HG03520 (cell line): Measurements from ENCODE around the gene LPP.

Source experiments
- ATAC-seq: cut with Tn5 transposase; IDR thresholded peaks from one replicate; pipeline ENCODE4 v1.9.1; 2021; ENCODE audit warnings: mild to moderate bottlenecking, moderate library complexity; ENCODE audit not compliant: unreplicated experiment

LPP gene

DNA sequence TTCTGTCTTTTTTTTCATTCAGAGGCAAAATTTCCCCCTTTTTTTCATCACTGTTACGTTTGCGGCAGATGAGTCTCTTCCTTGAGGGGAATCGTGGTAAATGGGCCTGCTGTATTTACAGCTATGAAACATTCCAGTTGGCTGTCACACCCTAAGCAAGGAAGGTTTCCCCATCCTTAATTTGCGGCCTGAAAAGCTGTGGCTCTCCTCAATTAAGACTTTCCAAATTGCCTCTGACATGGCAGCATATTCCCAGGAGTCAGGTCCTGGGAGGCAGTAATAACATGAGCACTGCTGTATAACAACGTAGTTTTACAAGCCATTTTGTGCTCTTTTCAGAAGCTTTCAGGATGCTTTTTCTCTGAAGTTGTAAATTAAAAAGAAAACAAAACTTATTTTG lies 420.9 kb downstream of the LPP start:
- ATAC-seq, result no peak

DNA sequence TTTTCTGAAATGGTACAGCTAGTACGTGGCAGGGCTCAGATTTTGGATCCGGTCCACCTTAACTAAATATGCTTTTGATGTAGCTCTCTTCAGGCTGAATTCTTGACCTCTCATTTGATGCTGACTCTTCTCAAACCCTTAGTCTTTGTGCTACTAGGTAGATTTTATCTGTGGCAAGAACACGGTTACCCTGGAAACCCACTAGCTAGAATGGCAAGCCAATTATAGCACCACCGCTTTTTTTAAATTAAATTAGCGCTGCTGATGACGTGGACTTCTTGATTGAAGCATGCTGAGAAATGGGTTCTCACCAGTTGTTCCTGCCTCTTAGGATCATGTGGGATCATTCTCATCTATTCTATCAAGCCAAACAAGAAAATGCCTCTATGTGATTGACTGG lies 421.5 kb downstream of the LPP start:
- no peak for ATAC-seq

DNA sequence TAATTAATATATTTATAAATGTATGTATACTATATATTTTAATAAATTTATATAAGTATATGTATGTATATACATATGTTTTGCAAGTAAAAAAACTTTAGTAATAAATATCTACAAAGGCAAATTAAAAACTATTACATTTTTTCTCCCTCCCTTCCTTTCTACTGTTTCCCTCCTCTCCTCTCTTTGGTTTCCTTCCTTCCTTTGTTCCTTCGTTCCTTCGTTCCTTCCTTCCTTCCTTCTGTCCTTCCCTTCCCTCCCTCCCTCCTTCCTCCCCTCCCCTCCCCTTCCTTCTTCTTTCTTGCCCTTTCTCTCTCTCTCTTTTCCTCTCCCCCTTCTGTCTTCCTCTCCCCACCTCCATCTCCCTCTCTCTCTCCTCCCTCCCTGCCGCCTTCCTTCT lies 423.6 kb downstream of the LPP start:
- no peak for ATAC-seq

DNA sequence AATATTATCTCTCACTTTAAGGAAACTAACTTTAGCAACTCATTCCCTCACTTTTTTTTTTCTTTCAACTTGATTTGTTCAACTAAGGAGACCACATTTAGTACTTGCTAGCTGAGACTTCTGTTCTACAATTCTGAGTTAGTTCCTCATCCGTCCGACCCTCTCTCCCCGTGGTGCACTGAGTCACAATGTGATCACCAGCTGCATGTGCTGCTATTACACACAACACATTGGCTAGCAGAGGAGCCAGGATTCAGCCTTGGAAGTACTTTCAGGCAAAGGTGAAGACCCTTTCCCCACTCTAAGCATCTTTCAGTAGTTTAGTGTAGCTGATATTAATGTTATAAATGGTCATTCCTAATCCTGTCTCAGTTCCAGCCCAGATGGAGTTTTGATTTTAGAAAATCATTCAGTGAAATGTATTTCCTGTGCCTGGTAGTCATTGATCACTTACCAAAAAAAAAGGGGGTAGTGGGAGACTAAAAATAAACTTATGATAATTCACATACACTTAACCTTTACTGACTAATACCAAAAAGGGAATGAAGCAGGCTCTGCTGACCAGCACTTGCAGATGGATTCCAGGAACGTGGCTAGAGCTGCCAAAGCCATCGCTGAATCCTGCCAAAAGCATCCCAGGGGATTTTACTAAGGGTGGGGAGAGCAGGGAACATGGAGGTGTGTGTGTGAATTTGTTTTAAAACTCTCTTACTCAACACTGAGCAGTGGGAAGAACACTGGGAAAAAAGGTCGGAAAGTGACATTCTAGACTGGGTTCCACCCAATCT lies 424.8 kb downstream of the LPP start:
- no peak for ATAC-seq

DNA sequence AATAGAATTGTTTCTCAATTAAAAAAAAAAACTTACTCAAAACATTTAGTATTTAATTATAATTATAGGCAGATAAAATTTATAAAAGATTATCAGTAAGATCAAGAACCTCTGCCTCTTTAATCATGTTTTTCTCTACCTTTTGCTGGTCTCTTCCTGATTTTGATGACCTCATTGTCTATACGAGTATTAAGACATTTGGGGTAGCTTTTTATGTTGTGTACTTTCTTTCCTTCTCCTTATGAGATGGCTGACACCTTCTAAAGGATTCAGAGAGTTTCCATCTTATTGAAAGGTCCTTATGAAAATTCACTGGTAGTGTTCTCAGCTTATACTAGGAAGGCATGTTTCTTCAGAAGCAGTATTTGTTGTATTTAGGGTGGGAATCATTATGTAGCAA lies 426.3 kb downstream of the LPP start:
- no peak for ATAC-seq

DNA sequence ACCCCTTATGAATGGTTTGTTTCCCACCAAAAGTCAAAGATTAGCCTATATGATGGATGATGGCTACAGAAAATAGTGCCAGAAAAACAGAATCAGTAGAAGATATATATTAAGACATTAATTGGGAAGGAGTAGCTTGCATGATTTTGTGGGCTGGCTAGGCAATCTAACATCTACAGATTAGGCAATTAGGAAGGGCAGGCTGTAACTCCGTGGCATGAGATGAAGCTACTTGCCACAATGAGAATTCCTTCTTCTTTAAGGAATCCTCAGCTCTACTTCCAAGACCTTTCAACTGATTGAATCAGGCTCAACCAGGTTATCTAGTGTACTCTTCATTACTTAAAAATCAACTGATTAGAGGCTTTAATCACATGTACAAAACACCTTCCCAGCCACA lies 426.7 kb downstream of the LPP start:
- ATAC-seq, result no peak

DNA sequence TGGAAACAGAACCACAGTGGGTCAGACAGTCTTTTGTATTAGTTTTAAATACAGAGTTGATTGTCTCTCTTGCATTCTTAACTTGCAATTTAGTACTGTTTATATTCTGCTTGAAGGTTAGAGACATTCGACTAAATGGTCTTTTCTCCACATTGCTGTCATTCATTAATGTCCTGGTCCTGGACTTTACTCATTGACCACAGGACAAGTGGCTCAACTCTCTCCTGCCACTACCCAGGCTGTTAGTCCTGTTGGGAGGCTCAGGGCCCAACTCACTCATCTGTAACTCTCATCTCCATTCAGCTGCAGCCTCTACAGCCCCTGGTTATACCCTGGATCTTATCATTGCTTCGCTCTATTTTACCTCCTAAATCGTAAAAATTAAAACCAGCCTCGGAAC lies 427.4 kb downstream of the LPP start:
- ATAC-seq, result no peak

DNA sequence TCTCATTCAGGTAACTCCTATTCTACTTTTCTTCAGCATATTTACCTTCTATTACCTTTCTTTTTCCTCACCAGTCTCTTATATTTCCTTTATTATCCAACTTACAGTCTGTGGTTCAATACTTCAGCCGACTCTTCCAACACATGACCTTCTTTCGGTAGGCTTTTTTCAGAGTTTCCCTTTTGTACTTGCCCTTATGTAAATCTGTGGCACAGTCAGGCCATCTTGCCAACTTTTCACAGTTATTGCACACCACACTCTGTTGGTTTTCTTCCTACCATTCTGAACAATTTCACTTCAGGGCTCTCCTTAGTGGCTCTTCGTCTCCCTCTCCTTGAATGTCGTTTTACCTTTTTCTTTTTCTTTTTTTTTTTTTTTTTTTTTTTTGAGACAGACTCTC lies 427.8 kb downstream of the LPP start:
- no peak for ATAC-seq

DNA sequence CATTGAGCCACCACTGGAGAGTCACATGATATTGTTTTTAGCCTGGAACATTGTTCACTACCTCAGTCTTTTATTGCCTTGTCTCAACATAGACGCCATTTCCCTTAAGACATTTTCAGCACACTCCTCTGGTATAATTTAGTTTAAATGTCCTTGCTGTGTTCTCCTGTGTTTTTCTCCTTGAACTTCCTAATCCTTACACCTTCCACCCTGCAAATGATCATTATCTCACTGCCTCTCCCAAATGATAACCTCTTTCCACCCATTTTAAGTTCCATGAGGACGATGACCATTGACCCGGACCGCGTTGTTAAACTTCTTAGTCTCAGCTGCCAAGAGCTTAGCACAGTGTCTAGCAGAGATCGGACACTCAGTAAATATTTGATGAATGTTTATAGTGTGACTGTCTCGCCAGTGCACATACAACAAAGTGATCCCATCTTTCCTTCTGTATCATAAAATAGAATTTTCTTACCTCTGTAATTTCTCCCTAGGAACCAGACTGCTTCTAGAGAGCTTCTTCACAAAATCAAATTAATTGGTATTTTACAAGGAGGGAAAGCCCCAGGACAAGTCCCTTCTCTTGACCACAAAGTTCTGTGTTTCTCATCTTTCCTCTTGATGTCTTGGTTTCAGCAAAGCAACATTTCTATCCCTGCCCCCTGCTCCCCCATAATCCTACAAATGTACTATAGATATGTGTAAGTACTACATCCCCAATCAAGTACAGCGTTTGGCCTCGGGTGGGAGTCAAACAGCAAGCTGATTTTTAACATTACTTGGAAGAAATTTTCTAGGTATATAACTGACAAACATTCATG lies 429.6 kb downstream of the LPP start:
- ATAC-seq, result no peak

DNA sequence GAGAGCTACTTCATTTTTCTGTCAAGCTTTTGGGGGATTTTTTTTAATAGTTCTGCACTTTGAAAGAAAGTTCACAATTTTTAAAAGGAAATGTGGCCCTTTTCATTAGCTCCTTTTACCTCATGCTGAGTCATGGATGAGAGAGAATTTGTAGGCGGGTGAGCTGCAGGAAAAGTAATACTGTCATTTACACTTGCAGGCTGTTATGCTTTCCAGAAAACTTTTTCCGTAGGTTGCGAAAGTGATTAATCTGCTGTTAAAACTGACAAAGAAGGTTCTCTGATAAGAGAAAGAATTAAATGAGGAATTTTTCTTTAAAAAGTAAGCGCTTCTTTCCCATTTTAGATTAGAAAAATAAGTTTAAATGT lies 430.2 kb downstream of the LPP start:
- ATAC-seq, result no peak

DNA sequence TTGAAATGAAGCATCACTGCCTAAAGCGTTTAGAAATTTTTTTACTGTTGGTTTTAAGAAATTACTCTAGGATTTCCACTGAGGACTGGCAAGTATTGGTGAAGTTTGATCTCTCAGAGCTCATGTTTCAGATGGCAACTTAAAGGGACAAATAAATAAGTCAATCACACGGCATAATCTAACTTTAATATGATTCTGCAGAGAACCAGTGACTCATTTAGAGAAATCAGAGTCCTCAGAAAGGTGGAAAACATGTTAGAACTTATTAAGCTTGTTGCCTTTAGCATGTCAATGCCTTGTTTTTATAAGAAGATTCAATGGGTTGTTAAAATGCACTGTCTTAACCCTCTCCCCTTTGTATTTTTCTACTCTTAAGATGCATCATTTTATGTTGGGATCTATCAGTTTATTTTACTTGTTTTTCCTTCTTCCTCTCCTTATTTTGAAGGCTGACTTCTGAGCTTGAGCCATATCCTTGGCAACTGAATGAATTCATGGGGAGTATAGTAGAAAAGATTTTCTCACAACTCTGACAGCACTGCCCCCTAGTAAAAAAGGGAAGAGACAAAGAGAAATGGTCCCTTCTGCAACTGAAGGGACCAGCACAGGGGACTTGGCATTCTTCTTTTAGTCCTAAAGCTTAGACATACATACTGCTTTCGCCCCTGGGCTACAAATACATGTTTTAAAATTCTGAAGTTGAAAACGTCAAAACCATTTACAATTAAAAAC lies 431.2 kb downstream of the LPP start:
- no peak for ATAC-seq

DNA sequence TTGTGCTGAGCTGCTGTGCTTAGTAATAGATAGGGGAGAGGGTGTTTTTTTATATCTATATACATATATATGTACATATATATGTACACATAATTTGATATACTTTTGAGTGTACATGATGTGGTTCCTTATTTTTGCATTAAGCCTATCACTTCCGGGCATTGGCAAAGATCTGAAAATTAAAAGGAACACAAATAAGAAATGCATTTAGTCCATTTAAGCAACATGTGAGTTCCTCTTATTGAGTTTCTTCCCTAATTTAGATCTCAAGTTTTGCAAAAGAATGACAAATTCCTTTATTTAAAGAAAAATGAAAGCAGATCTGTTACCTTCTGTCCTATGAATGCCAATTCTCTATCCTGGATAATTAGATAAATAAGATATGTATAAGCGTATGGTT lies 435.1 kb downstream of the LPP start:
- no peak for ATAC-seq

DNA sequence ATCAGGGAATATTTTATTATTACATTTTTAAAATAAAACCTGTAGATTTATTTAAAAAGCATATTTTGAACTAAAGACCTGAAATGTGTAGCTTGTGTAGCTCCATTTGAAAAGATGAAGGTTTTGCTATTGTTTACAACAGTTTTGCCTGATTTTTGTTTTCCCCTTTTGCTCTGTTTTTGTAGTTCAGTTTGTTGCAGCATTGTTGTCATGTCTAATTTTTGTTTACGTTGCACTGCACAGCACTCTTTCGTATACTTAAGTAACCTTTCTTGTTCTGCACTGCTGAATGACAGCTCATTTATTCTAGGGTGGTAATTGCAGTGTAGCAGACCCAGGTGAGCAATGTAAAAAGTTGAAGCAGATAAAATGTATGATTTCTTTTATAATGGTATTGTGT lies 435.8 kb downstream of the LPP start:
- ATAC-seq, result no peak

DNA sequence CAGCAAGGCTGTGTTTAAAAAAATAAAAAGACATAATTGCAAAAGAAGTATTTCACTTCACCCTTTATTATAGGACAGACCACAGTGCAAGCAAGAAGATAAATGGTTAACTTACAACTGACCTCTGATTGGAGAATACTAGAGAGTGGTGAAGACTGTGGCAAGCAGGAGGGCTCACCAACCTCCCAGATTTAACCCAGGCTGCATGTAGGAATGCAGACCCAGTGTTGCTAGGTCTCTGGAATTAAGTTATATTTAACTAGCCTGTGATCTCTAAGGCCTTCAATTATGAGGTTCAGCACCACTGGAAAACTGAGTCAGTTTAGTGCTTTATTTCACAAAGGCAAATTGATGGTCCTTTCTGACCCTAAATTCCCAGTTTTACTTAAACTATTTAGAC lies 436.6 kb downstream of the LPP start:
- no peak for ATAC-seq

DNA sequence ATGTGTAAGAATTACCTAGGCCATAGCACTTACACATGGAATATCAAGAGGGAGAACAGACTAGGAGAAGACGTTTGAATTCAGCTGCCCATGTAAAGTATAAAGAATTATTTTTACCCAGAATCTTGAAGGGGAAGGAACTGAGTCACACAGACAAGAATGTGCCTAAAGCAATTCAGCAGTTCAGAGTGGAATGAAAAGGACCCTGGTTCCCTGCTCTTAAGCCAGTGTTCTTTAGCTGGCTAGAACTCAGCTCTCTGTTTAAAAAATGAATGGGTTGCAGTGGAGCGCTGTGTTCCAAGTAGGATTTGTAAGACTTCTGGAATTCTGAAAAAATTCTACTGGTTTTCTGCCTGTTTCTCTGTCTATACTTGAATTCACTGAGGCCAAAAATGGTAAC lies 440.2 kb downstream of the LPP start:
- ATAC-seq, result no peak

DNA sequence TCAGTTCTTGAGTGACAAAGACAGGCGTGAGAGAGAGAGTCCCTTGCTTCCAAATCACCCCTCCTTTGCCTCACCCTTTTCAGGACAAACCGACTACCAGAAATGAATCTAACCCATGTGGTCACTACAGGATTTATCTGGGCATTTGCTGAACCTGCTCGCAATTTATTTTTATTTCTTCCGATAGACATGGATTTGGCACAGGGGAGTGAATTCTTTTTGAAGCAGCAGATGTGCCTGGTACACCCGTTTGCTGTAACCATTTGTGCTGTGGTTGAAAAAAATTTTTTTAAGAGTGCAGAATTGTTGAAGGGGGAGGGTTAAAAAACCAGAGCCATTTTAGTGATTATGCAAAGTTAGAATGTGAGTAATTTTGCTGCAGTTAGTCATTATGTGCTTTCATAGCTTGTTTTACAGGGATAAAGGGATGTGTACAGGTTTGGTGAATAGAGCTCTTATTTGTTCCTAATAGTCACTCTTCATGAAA lies 442.0 kb downstream of the LPP start:
- ATAC-seq, result no peak

DNA sequence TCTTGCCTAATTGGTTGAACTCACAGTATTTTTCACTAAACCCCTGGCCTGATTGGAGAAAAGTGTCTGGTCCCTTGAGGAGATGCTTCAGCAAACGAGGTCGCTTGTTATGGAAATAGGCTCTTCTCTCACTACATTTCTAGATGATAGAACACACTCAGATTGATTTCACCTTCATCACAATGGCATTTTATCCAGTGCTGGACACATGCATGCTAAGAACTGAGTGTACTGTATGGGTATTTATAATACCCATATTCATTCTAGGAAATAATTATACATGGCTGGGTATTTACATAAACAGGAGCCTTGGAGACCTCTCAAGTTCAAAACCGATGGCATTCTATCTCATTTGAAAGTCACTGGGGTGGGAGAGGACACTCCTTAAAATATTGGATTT lies 444.9 kb downstream of the LPP start:
- ATAC-seq, result no peak

DNA sequence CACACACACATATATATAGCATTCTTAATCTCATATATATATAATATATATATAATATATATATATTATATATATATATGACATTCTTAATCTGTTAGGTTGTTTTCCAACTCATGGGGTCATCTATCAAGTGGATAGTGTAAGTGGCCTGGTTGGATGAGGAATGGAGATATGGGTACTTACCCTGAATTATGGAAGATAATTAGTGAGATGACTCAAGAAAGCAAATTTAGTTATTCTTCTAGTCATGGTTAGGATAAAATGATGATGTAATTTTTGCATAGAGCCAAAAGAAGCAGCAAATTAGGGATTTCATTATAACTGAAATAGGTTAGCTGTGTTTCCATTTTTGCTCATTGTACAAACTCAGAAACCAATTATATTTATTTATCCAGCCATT lies 448.2 kb downstream of the LPP start:
- ATAC-seq, result no peak

DNA sequence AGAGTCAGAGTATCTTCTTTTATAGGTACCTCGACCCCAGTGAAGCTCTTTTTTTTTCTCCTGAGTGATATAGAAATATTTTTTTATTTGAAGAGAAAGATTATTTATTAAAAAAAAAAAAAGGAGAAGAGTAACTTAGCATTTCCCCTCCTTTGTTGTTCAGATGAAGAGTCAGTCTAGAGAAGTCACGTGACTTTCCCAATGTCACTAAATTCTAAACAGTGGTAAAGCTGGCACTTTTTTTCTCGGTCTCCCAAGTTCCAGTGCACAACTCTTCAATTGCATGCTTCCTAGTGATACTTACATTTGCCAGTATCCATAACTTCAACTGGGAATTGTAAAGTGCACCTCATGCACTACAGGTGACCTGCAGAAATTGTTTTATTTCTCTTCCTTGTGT lies 448.7 kb downstream of the LPP start:
- ATAC-seq, result no peak

DNA sequence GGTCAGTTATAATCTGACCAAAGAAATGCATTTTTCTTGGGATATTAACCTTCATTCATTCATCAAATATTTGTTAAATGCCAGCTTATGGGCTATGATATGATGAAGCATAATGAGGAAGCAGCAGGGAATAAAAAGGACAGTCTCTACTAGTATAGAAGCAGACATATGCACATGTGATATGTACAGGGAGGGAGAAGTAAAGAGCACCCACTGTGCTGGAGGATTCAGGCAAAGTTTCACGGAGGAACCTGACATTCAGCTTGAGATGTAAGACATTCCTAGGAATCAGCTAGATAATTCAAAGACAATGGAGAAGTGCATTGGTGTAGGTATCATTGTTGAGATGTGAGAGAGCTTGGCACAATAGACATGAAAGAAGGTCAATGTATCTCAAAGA lies 450.7 kb downstream of the LPP start:
- no peak for ATAC-seq

DNA sequence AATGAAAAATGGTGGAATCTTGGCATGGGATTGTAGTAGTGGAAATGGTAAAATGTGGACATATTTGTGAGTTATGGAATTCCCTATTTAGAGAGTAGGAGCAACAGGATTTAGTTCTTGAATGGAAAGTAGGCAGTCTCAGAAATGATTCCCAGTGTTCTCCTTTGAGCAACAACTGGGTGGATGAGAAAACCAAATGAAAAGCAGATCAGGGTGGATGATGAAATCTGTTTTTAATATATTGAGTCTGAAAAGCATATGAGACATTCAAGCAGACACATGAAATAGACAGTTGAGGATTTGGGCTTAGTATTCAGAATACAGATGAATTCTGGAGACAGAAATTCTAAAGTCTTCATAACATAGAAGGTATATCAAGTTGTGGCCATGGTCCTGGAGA lies 451.3 kb downstream of the LPP start:
- no peak for ATAC-seq

DNA sequence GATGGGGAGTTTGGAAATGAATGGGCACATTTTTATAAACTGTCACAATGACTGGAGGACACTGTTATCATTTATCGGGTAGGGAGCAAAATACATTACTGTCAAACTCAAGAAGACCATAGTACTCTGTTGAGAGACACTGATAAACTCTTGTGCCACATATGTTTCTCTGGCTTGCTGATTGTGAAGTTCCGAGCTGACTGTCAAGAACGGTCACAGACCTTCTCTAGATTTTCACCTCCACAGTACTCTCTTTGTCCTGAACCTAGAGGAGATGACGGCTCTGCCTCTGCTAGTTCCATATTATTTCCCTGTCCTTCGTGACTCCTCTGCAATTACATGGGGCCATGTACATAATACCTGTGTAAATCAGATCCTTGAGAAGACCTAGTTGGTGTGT lies 451.9 kb downstream of the LPP start:
- ATAC-seq, result no peak
